Activated CD4-positive, alpha-beta T cell treated with anti-CD3 and anti-CD28 coated beads, Interleukin-10, Interleukin-2, amounts not matched to agents 100 ng/mL and 50 ng/mL, durations not matched to agents 16 hours and 8 hours (primary cell): ENCODE results near the gene TMEM72.

Experiments used
- DNase-seq: peaks from one replicate; pipeline ENCODE4 v3.0.0-alpha.2; 2020

The TMEM72 gene

GRCh38 chr10:44981172-44982113 lies 70.3 kb downstream of the TMEM72 start:
- no peak for DNase-seq

DNA sequence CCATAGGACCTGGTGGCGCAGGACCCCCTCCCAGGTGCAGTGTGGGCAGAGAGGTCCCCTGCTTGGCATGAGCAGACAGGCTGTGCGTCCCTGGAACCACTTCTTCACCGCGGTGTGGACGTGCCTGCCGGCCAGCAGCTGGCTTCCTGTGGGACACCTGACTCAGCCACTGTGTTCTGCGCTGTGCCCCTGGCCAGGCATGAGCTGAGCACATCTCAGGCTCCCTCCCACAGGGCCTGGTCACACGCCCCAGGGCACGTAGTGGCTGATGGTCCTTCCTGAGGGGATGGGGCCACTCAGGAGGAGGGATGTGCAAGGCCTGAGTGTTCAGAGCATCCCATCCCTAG lies 71.0 kb downstream of the TMEM72 start:
- no peak for DNase-seq

DNA sequence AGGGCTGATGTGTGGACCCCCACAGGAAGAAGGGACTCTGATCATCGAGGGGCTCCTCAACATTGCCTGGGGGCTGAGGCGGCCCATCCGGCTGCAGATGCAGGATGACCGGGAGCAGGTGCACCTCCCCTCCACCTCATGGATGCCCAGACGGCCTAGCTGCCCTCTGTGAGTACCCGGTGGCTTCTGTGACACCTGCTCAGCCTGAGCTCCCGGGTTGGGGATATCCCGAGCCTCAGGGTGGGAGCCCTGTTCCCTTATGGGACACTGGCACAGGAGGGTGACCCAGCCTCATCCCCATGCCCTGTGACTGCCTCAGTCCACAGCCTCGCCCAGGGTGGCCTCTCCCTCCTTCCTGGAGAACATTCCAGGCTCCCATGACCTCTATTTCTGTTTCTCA lies 71.4 kb downstream of the TMEM72 start:
- no peak for DNase-seq

GRCh38 chr10:44983066-44983894 lies 72.1 kb downstream of the TMEM72 start:
- DNase-seq: no peak

- DNase-seq: no peak
Measured at GRCh38 chr10:44983895-44984278, 72.8 kb downstream of the TMEM72 start.

- no peak for DNase-seq
Measured at GRCh38 chr10:44984671-44985101, 73.5 kb downstream of the TMEM72 start.

DNA sequence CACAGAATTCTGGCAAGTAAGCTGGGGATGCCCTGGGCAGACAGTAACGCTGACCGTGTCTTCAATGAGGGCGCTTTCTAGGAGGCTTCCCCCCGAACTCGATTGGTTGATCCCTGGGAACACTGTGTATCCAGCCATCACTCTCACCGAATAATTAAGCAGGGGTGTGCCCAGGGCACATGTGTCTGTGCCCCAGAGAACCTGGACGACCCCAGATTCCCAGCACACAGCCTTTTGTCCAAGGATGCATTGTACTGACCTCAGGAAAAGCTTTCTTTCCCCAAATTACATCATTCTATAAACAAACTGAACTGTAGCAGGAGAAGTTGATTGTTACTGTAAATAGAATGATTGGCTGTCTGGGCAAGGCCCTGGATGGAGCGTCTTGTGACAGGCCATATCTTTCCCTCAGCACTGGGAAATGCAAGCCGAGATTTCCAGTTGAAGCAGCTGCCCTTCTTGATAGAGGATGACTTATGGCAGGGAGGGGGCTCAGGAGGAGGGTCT lies 74.1 kb downstream of the TMEM72 start:
- no peak for DNase-seq

DNA sequence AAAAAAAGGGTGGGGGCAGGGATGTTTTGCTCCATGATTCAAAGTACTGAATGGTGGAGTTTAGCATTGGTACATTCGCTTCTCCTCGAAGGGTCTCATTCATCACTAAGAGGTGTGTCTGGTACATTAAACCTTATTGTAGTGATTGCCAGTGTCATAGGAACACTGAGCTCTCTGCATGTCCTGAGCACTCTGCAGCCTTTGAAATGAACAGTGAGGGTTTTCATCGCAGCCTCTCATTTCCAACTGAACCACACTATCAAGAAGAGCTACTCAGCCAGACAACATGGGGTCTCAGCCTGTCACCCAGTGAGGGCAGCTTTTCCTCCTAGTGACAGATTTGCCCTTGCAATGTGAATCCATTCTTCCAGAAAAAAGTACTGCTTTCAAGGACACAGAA lies 75.0 kb downstream of the TMEM72 start:
- DNase-seq: no peak
